ENCODE measurements around the gene MTG1.
"Not testable (repeated sequence)": the region's sequence is repeated elsewhere in the genome, so short reads cannot be mapped to it uniquely, and the experiment has no call there.

Gene MTG1

GRCh38 chr10:133401981-133402725 is 8.2 kb downstream of the MTG1 start:
- no peak for DNase-seq

GRCh38 chr10:133403359-133403758 is 9.4 kb downstream of the MTG1 start:
- DNase-seq: no peak

DNA sequence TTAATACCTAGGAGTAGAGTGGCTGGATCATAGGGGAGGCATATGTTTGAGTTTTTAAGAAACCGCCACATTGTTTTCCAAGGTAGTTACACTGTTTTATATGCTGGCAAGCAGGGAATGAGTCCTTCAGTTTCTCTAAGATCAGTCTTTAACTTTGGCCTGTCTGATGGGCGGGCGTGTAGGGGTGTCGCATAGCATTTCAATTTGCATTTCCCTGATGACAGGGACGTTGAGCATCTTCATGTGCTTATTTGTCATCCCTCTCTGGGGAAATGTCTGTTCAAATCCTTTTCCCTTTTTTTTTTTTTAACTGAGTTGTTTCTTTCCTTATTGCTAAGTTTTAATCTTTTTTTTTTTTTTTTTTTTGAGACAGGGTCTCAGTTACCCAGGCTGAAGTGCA is 9.8 kb downstream of the MTG1 start:
- no peak for DNase-seq

DNA sequence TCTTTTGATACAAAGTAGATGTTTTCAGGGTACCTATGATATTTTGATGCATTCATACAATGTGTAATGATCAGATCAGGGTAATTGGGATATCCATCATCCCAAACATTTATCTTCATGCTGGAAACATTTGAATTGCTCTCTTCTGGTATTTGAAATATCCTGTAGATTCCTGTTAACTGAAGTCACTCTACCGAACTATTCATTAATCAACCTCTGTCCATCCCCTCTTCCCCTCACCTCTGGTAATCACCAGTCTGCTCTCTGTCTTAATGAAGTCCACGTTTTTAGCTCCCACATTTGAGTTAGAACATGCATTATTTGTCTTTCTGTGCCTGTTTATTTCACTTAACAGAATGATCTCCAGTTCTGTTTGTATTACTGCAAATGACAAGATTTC is 11.3 kb downstream of the MTG1 start:
- no peak for DNase-seq

DNA sequence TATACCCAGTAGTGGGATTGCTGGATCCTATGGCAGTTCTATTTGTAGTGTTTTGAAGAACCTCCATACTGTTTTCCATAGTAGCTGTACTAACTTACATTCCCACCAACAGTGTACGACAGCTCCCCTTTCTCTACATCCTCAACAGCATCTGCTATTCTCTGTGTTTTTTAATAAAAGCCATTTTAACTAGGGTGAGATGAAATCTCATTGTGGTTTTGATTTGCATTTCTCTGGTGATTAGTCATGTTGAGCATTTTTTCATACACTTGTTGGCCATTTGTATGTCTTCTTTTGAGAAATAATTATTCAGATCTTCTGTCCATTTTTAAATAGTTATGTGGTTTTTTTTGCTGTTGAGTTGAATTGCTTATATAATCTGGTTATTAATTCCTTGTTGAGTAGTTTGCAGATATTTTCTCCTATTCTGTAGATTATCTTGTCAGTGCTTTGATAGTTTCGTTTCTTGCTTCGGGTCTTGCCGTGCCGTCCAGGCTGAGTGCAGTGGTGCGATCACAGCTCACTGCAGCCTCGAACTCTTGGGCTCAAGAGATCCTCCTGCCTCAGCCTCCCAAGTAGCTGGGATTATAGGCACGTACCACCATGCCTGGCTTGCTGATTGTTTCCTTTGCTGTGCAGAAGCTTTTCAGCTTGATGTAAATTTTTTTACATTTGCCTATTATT is 12.0 kb downstream of the MTG1 start:
- DNase-seq: no peak

- no peak for DNase-seq
These were observed 17.8 kb downstream of the MTG1 start for GRCh38 chr10:133411523-133412380.

GRCh38 chr10:133412381-133412711 is 18.4 kb downstream of the MTG1 start:
- no peak for DNase-seq

DNA sequence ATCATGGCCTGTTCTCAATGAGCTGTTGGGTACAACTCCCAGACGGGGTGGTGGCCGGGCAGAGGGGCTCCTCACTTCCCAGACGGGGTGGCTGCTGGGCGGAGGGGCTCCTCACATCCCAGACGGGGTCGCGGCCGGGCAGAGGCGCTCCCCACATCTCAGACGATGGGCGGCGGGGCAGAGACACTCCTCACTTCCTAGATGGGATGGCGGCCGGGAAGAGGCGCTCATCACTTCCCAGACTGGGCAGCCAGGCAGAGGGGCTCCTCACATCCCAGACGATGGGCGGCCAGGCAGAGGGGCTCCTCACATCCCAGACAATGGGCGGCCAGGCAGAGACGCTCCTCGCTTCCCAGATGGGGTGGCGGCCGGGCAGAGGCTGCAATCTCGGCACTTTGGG is 20.4 kb downstream of the MTG1 start:
- DNase-seq: not testable (repeated sequence)

- DNase-seq: no peak
These were observed 21.8 kb downstream of the MTG1 start for GRCh38 chr10:133415752-133416151.

GRCh38 chr10:133418289-133418993 is 24.5 kb downstream of the MTG1 start:
- no peak for DNase-seq

DNA sequence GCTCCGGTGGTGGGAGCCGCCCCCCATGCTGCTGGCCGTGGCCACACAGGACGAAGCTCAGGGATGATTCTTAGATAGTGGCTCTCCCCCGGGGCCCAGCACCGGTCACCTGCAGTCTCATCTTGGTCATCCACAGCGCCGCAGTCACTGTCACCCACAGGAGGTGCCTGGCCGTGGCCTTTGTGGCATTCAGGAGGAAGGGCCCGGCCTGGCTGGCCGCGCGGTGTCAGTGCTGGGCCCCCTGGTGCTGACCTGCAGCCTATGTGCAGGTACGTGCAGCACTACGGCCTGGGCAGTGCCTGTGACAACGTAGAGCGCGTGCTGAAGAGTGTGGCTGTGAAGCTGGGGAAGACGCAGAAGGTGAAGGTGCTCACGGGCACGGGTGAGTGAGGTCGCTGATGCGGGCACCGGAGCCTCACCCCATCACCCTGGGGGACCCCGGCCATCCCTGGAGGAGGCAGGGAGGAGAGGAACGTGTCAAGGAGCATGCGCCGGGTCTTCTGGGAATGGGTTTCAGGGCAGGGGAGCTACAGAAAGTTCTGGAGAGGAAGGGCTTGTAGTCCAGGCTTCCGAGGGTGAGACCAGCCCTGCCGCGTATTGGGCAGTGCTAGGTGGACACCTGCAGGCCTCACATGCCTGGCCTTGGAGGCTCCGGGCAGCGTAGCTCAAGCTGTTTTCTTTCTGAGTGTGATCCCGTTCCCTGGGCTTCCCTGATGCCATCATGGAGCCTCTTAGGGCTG is 25.4 kb downstream of the MTG1 start:
- no peak for DNase-seq

DNA sequence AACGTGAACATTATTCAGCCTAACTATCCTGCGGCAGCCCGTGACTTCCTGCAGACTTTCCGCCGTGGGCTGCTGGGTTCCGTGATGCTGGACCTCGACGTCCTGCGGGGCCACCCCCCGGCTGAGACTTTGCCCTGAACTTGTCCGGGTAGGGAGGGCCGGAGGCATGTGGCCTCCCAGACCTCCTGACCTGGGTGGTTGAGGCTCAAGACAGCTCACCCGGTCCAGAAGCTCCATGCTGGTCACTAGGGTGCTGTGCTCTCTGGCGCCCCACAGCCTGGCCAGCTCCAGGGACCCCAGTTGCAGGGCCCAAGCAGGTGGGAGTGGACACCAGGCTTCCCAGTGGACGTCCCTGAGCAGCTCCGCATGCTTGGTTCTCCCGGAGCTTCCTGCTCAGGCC is 26.1 kb downstream of the MTG1 start:
- no peak for DNase-seq

DNA sequence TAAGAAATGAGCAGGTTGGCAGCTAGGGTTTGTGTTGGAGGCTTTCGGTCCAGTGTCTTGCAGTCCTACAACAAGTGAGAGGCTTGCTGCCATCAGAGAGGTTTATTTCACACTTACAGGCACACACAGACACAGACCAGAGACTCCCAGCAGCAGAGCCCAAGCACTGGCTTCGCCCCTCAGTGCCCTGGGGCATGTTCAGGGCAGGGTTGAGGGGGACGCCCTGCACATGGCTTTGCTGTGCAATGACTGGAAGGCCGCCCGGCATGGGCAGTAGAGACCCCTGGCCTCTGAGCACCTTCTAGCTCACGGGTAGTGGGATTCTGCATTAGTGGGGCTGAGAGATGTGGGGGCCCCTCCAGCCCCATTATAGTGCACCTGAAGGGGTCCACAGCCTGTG is 26.6 kb downstream of the MTG1 start:
- no peak for DNase-seq

- DNase-seq: no peak
These were observed 27.6 kb downstream of the MTG1 start for GRCh38 chr10:133421336-133422222.

- no peak for DNase-seq
These were observed 28.4 kb downstream of the MTG1 start for GRCh38 chr10:133422223-133422806.

GRCh38 chr10:133422807-133423771 is 29.1 kb downstream of the MTG1 start:
- no peak for DNase-seq

DNA sequence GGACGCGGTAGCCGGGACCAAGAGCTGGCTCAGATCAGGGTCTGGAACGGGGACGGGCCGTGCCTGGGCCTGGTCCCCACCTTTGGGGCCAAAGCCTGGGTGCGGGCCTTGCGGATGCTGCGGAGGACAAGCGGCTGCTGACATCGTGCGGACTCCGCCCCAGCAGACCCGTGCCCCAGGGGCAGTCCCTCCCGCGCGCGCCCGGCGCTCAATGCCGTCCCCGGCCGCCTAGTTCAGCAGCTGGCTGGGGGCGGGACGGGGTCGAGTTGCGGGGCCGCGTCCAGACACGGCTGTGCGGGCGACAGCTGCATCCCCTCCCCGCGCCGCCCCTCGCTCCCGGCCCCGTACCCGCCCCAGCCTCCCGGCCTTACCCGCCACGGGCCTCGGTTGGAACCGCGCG is 30.1 kb downstream of the MTG1 start:
- not testable (repeated sequence) for DNase-seq

GRCh38 chr10:133424601-133425000 is 30.6 kb downstream of the MTG1 start, which contains the start of gene SPRN:
Gene SPRN, minus strand, starts transcription at chr10:133424625. Its CDS starts 944 bp downstream, at chr10:133423681.
- DNase-seq: not testable (repeated sequence)

DNA sequence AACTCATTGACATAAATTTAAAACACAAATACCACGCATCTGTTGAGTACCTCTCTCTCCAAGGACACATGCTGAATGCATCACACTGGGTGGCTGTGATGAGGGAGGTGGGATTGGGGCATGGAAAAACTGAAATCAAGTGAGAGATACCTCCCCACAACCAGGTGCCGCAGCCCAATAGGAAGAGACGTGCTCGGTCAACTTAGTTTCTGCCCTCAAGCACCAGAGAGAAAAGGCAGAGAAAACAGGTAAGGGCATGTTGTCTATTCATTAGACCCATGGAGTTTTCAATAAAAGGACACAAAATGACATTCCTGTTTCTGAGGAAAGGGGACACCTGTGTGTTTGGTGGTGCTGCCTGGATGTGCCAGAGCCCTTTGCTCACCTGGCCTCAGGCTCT is 35.6 kb downstream of the MTG1 start:
- not testable (repeated sequence) for DNase-seq

Data from T1000 (cell line).